ENCODE data around the gene ARRDC3.

Gene ARRDC3

DNA sequence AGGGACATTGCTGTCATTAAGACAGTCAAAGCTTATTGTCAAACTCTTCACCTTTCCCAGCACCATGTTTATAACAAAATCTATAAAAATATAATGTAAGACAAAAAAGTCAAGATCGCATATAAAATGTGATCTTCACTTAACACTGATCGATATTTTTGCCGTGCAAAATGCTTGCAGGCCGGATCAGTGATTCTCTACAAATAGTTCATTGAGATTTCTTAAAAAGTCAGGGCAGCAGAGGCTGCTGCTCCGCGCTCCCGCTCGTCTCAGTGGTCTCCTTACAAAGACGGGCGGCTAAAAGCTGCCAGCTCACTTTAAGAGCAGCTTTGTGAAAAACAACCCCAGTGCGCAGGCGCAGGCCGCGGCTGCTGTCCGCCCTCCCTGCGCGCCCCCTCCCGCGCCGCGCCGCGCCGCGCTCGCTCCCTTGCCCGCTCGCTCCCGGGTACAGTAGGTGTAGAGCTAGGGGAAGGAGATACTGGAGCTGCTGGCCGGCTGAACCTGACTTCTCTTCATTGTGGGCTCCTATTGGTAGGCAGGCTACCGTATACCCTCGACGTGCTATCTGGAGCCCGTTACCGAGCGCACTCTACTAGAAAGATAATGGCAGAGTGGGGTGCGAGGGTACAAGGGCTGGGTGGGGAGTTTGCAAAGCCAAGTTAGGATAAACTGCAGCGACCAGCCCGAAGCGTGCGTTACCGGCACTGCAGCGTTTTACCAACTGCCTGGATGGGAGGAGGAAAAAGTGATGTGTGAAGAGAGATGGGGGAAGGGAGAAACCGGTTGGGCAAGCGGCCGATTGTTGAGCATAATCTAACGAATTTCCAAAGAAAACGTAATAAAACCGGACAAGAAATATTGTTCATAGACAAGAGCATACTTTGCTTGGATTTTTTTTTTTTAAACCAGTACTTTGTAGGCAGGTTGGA is at the start of gene ARRDC3:
Gene ARRDC3 (minus strand): TSS at position 291 of the 929 bp plus-strand sequence. CDS start 225 bp downstream, at position 66.
- peak within 1 kb of the TSS; percentile 83 for H3K4me3 ChIP-seq (ENCODE audit: control insufficient read depth, low read depth, low read length)
- DNase-seq (ENCODE audit: low read depth) = peak; percentile 93
- TF ChIP-seq, protein P1, sequence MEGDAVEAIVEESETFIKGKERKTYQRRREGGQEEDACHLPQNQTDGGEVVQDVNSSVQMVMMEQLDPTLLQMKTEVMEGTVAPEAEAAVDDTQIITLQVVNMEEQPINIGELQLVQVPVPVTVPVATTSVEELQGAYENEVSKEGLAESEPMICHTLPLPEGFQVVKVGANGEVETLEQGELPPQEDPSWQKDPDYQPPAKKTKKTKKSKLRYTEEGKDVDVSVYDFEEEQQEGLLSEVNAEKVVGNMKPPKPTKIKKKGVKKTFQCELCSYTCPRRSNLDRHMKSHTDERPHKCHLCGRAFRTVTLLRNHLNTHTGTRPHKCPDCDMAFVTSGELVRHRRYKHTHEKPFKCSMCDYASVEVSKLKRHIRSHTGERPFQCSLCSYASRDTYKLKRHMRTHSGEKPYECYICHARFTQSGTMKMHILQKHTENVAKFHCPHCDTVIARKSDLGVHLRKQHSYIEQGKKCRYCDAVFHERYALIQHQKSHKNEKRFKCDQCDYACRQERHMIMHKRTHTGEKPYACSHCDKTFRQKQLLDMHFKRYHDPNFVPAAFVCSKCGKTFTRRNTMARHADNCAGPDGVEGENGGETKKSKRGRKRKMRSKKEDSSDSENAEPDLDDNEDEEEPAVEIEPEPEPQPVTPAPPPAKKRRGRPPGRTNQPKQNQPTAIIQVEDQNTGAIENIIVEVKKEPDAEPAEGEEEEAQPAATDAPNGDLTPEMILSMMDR (conservative IDR thresholded peaks at IDR 0.05; ENCODE audit: control insufficient read depth, insufficient read depth, low read depth, low read length) = no peak

GRCh38 chr5:91430949-91431348 is 47.8 kb upstream of the ARRDC3 start:
- no peak overlapping the region for H3K4me3 ChIP-seq (ENCODE audit: control insufficient read depth, low read depth, low read length)
- no peak for DNase-seq (ENCODE audit: low read depth)
- TF ChIP-seq, protein P1 (conservative IDR thresholded peaks at IDR 0.05; ENCODE audit: control insufficient read depth, insufficient read depth, low read depth, low read length) = no peak

GRCh38 chr5:91424638-91425436 is 41.7 kb upstream of the ARRDC3 start:
- DNase-seq (ENCODE audit: low read depth) = no peak
- H3K4me3 ChIP-seq (ENCODE audit: control insufficient read depth, low read depth, low read length) = no peak overlapping the region
- TF ChIP-seq, protein P1 (conservative IDR thresholded peaks at IDR 0.05; ENCODE audit: control insufficient read depth, insufficient read depth, low read depth, low read length) = no peak

DNA sequence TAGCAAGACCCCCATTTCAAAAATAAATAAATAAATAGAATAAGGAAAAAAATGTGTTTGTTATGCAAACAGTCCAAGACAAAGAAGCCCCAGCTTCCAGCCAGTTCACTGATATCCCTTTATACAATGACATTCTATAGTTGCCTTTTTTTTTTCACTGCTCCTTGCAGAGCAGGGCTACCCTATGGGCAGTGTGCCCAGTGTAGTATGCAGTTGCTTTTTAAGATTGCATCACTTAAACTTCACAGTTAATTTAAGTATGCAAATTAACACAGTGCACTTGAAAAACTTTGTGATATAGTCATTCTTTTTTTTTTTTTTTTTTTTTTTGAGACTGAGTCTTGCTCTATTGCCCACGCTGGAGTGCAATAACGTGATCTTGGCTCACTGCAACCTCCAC is 40.8 kb upstream of the ARRDC3 start:
- no peak for DNase-seq (ENCODE audit: low read depth)
- TF ChIP-seq, protein P1 (conservative IDR thresholded peaks at IDR 0.05; ENCODE audit: control insufficient read depth, insufficient read depth, low read depth, low read length) = no peak

DNA sequence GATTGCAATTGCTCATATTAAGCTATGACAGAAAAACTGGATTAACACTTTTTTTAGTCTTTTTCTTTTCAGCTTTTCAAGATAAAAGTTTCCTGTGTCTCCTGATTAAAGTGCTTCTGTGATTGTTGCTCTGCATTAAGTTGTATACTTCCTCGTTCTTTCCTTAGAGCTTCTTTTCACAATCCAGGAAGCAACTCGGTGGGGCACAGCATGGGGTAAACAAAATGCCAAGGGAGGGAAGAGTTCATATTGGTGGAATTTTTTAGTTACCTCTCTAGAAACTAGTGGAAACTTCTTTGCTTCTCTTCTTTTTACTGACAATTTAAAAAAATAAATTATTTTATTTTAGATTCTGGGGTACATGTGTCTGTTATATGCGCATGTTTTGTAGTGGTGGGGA is 37.8 kb upstream of the ARRDC3 start:
- TF ChIP-seq, protein P1 (conservative IDR thresholded peaks at IDR 0.05; ENCODE audit: control insufficient read depth, insufficient read depth, low read depth, low read length) = no peak
- DNase-seq (ENCODE audit: low read depth) = no peak
- no peak overlapping the region for H3K4me3 ChIP-seq (ENCODE audit: control insufficient read depth, low read depth, low read length)

More for the DNA sequence above, 40.8 kb upstream of the ARRDC3 start:
- H3K4me3 ChIP-seq (ENCODE audit: control insufficient read depth, low read depth, low read length) = no peak overlapping the region

DNA sequence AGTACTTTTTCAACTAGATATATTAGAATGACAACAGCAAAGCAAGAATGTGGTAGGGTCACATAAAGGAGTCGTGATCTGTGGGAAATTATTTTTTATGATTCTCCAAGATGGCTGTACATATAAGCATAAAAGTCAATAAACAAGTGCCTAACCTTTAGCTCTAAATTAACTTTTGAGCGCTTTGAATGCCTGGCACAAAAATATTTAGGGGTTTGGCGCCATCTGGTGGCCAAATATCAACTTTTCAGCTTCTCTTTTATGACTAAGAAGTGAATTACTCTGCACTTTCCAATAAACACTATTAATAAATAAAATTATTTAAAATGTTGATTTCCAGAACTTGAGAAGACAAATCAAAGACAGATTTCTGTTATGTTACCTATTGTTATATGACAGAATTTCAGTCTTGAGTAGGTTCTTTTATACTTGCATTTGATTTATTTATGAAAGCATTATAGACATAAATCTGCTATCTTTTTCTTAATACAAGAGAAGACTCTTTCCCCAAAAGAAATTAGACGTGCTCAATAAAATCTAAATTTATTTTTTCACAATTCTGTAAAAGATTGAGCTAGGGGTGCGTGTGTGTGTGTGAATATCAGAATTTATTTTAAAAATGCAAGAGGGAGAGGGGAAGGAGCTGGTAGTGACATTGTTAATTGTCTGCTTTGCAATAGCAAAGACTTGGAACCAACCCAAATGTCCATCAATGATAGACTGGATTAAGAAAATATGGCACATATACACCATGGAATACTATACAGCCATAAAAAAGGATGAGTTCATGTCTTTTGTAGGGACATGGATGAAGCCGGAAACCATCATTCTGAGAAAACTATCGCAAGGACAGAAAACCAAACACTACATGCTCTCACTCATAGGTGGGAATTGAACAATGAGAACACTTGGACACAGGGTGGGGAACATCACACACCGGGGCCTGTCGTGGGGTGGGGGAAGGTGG is 36.7 kb upstream of the ARRDC3 start:
- no peak overlapping the region for H3K4me3 ChIP-seq (ENCODE audit: control insufficient read depth, low read depth, low read length)
- peak; percentile 67 for DNase-seq (ENCODE audit: low read depth)
- TF ChIP-seq, protein P1 (conservative IDR thresholded peaks at IDR 0.05; ENCODE audit: control insufficient read depth, insufficient read depth, low read depth, low read length) = peak; percentile 49
